H1 (cell line): Measurements from ENCODE around the gene TRIM40. TPM values are rescaled to one million over a fixed set of nuclear protein-coding genes. Genes with fewer than 3 reads are reported as not detected.

Experiments
- CTCF ChIA-PET: fragments of 300-600 bp; sonication (Branson Sonifier 250); formaldehyde crosslinking; loops from one replicate; lab custom pipeline; 2021; ENCODE audit not compliant: partially characterized antibody; lab: Charles Lee
- POLR2A ChIA-PET: fragments of 300-600 bp; sonication (Branson Sonifier 250); formaldehyde crosslinking; loops from one replicate; lab custom pipeline; 2021; ENCODE audit warnings: inconsistent platforms; ENCODE audit not compliant: partially characterized antibody; lab: Charles Lee
- DNase-seq, 2 experiments: peaks; one replicate each; pipeline versions ENCODE4 v3.0.0 to v3.0.0-alpha.2; 2010 to 2022; ENCODE audit warnings: low spot score in 2 of 2, low read depth in 1 of 2, mixed read lengths in 1 of 2
- FAIRE-seq: peaks from 2 replicates; lab custom pipeline; 2011; peaks lifted over from hg19 to GRCh38; lab: Jason Lieb, UNC
- H2AFZ ChIP-seq: 2 replicates; pipeline ENCODE4 v1.8.1; 2012; ENCODE audit warnings: low read length, inconsistent platforms
- H2AK5ac ChIP-seq: 2 replicates; pipeline ENCODE4 v1.6.1; 2013; ENCODE audit warnings: low read depth, low read length
- H2BK120ac ChIP-seq: replicated peaks from 2 replicates; pipeline ENCODE3; 2013; ENCODE audit warnings: low read depth, low read length, inconsistent platforms
- H2BK12ac ChIP-seq: 2 replicates; pipeline ENCODE4 v1.6.1; 2013; ENCODE audit warnings: low read depth, low read length
- H2BK15ac ChIP-seq: 2 replicates; pipeline ENCODE4 v1.6.1; 2013; ENCODE audit warnings: low read length
- H2BK20ac ChIP-seq: 2 replicates; pipeline ENCODE4 v1.6.1; 2013; ENCODE audit warnings: low read length
- H2BK5ac ChIP-seq: 2 replicates; pipeline ENCODE4 v1.6.1; 2013; ENCODE audit warnings: low read depth, low read length
- H3K14ac ChIP-seq: 2 replicates; pipeline ENCODE4 v1.6.1; 2013; ENCODE audit warnings: inconsistent platforms; ENCODE audit not compliant: insufficient read length
- H3K18ac ChIP-seq: 2 replicates; pipeline ENCODE4 v1.6.1; 2013; ENCODE audit warnings: low read length; ENCODE audit errors: extremely low read depth
- H3K23ac ChIP-seq: 2 replicates; pipeline ENCODE4 v1.6.1; 2013; ENCODE audit warnings: inconsistent platforms; ENCODE audit not compliant: insufficient read length
- H3K23me2 ChIP-seq: 2 replicates; pipeline ENCODE4 v1.6.1; 2013; ENCODE audit warnings: low read depth, low read length
- H3K27ac ChIP-seq: 2 replicates; pipeline ENCODE4 v1.6.1; 2011; ENCODE audit warnings: low read depth, low read length, inconsistent platforms
- H3K27me3 ChIP-seq, 4 experiments: replicated peaks in 1 of 4; 1 replicate in 1 of 4; 2 replicates in 3 of 4; pipeline versions ENCODE4 v1.6.1 to v1.8.1; 2011 to 2013; ENCODE audit warnings: low read length in 3 of 4, mild to moderate bottlenecking in 3 of 4, inconsistent platforms in 2 of 4, mixed read lengths in 2 of 4, moderate library complexity in 1 of 4; ENCODE audit not compliant: control insufficient read depth in 3 of 4, insufficient read depth in 3 of 4; ENCODE audit errors: extremely low read depth in 1 of 4
- H3K36me3 ChIP-seq, 4 experiments: 2 replicates each; pipeline versions ENCODE4 v1.6.1 to v1.8.1; 2011 to 2013; ENCODE audit warnings: mild to moderate bottlenecking in 4 of 4, low read length in 3 of 4, moderate library complexity in 2 of 4, control low read depth in 1 of 4, inconsistent platforms in 1 of 4; ENCODE audit not compliant: insufficient read depth in 4 of 4, control insufficient read depth in 2 of 4
- H3K4ac ChIP-seq: replicated peaks from 2 replicates; pipeline ENCODE3; 2013; ENCODE audit warnings: low read length, low read depth, mixed read lengths, inconsistent platforms; ENCODE audit not compliant: insufficient read length
- H3K4me1 ChIP-seq, 4 experiments: replicated peaks in 1 of 4; 1 replicate in 1 of 4; 2 replicates in 3 of 4; pipeline versions ENCODE4 v1.6.1 to v1.8.1; 2011 to 2013; ENCODE audit warnings: low read length in 3 of 4, inconsistent platforms in 2 of 4, mixed read lengths in 1 of 4; ENCODE audit not compliant: insufficient read depth in 4 of 4, control insufficient read depth in 3 of 4
- H3K4me2 ChIP-seq, 2 experiments: 2 replicates each; pipeline versions ENCODE4 v1.6.1 to v1.8.1; 2011 to 2013; ENCODE audit warnings: low read depth in 2 of 2, low read length in 2 of 2, control low read depth in 1 of 2, inconsistent platforms in 1 of 2, mild to moderate bottlenecking in 1 of 2; ENCODE audit not compliant: insufficient read depth in 1 of 2
- H3K4me3 ChIP-seq, 4 experiments: fragments of 200-600, 300-600 bp in 1 of 4; sonication (generic), shearing (Covaris generic), sonication (Bioruptor Twin) in 1 of 4; 2 replicates each; pipeline versions ENCODE4 v1.5.1 to v1.8.1; 2011 to 2016; ENCODE audit warnings: low read length in 4 of 4, low read depth in 3 of 4, control low read depth in 2 of 4, inconsistent platforms in 2 of 4, mild to moderate bottlenecking in 2 of 4, mixed read lengths in 1 of 4, moderate library complexity in 1 of 4; ENCODE audit not compliant: insufficient read depth in 2 of 4; ENCODE audit errors: extremely low read depth in 1 of 4
- H3K56ac ChIP-seq: replicated peaks from 2 replicates; pipeline ENCODE3; 2013; ENCODE audit warnings: low read depth, mild to moderate bottlenecking, mixed read lengths, low read length, inconsistent platforms; ENCODE audit not compliant: insufficient read length
- H3K79me1 ChIP-seq: 2 replicates; pipeline ENCODE4 v1.6.1; 2013; ENCODE audit warnings: low read depth, low read length, control low read depth
- H3K79me2 ChIP-seq, 2 experiments: 2 replicates each; pipeline versions ENCODE4 v1.6.1 to v1.8.1; 2012 to 2013; ENCODE audit warnings: low read length in 2 of 2, mild to moderate bottlenecking in 2 of 2, inconsistent platforms in 1 of 2; ENCODE audit not compliant: insufficient read depth in 2 of 2, control insufficient read depth in 1 of 2
- H3K9ac ChIP-seq, 4 experiments: replicated peaks in 1 of 4; 1 replicate in 1 of 4; 2 replicates in 3 of 4; pipeline versions ENCODE4 v1.6.1 to v1.8.1; 2011 to 2013; ENCODE audit warnings: low read depth in 3 of 4, low read length in 3 of 4, control low read depth in 2 of 4, mild to moderate bottlenecking in 2 of 4, moderate library complexity in 2 of 4, inconsistent platforms in 1 of 4; ENCODE audit errors: extremely low read depth in 1 of 4
- H3K9me3 ChIP-seq, 2 experiments: 2 replicates each; pipeline versions ENCODE4 v1.6.1 to v1.8.1; 2012 to 2013; ENCODE audit warnings: mild to moderate bottlenecking in 2 of 2, moderate library complexity in 2 of 2, control low read depth in 1 of 2, inconsistent platforms in 1 of 2, low read depth in 1 of 2, low read length in 1 of 2, mixed read lengths in 1 of 2; ENCODE audit not compliant: insufficient read depth in 2 of 2
- H4K20me1 ChIP-seq, 2 experiments: replicated peaks in 1 of 2; 2 replicates each; pipeline versions ENCODE3 to v1.8.1; 2011 to 2013; ENCODE audit warnings: inconsistent platforms in 2 of 2, low read length in 2 of 2, mild to moderate bottlenecking in 1 of 2; ENCODE audit not compliant: insufficient read depth in 2 of 2, control insufficient read depth in 1 of 2
- H4K5ac ChIP-seq: 2 replicates; pipeline ENCODE4 v1.6.1; 2013; ENCODE audit warnings: low read length, low read depth, mixed read lengths, inconsistent platforms; ENCODE audit not compliant: insufficient read length
- H4K8ac ChIP-seq: 2 replicates; pipeline ENCODE4 v1.8.0; 2013; ENCODE audit warnings: mild to moderate bottlenecking, moderate library complexity, low read length, inconsistent platforms; ENCODE audit not compliant: insufficient read depth; ENCODE audit errors: extremely low read depth
- H4K91ac ChIP-seq: replicated peaks from 2 replicates; pipeline ENCODE3; 2013; ENCODE audit warnings: low read length, mixed read lengths, inconsistent platforms; ENCODE audit not compliant: insufficient read length
- KDM4A ChIP-seq: IDR thresholded peaks from one replicate; pipeline ENCODE4 v1.7.1; 2012; ENCODE audit warnings: low read depth, mild to moderate bottlenecking, moderate library complexity, low read length, inconsistent platforms; ENCODE audit not compliant: severe bottlenecking
- WGBS, 2 experiments: shearing (Covaris generic) in 1 of 2; methylation state at CpG; one replicate each; pipeline versions ENCODE4 v1.1.6 to v1.1.7; 2013 to 2015; ENCODE audit warnings: low lambda C conversion rate in 2 of 2, mixed read lengths in 2 of 2, inconsistent platforms in 1 of 2, low coverage in 1 of 2, missing lambda C conversion rate in 1 of 2; ENCODE audit not compliant: insufficient replicate concordance in 2 of 2, insufficient coverage in 1 of 2, insufficient read length in 1 of 2; ENCODE audit errors: extremely low coverage in 1 of 2, missing lambda C conversion rate in 1 of 2; 5-methylcytosine and 5-hydroxymethylcytosine counted together
- polyA plus RNA-seq, 7 experiments: library from polyadenylated mRNA; depleted of rRNA in 3 of 7; stranded (reverse) in 5 of 7; unstranded in 2 of 7; fragments of >200 nt in 5 of 7; fragments of 200-250 nt in 2 of 7; gene quantifications; 1 replicate in 5 of 7; 2 replicates in 1 of 7; 4 replicates in 1 of 7; pipeline versions ENCODE4 v1.2.1 to v1.2.3, GENCODE V29; 2011 to 2013; ENCODE audit warnings: missing spikeins in 2 of 7, mixed read lengths in 2 of 7
- total RNA-seq: library from RNA; stranded (reverse); fragmentation: NEBNext Ultra II Directional; extraction: Animal tissue kit (Norgen Biotek cat#: 25700); gene quantifications from 2 replicates; pipeline ENCODE4 v1.2.1, GENCODE V29; 2021

The TRIM40 gene
- total and polyA plus RNA-seq, 2 of the 8 experiments (the other 6 are each of a cell fraction or from before 2014, with no cell fraction given): not detected

- Histone ChIP-seq H3K18ac (no peak overlapping the region), H3K23me2 (peaks cover 2% of the 10 kb centered on the region; the same call in 1 of the 2 replicates), H3K4me3 (no peak overlapping the region), H3K4me2 (no peak overlapping the region), H3K9me3 (no peaks in the 10 kb centered on the region), H4K20me1 (no peaks in the 10 kb centered on the region), H2BK15ac (no peak overlapping the region), H3K79me2 (no peaks in the 10 kb centered on the region), H3K14ac (no peak overlapping the region), H3K9ac (no peak overlapping the region), H3K56ac (no peak overlapping the region), H3K4ac (no peak overlapping the region), H2BK20ac (no peak overlapping the region), H3K27ac (no peak overlapping the region), H3K79me1 (no peaks in the 10 kb centered on the region), H3K4me1 (no peaks in the 10 kb centered on the region), H4K5ac (no peak overlapping the region), H3K23ac (no peak overlapping the region), H2BK120ac (no peak overlapping the region), H4K91ac (no peak overlapping the region), H2AFZ (no peak overlapping the region), H2AK5ac (no peak overlapping the region), H3K27me3 (peaks cover 0 to 2% (median 0%) of the 10 kb centered on the region in 4 experiments; a peak in 3 of 7 replicates), H2BK5ac (no peak overlapping the region), H3K36me3 (no peaks in the 10 kb centered on the region), H2BK12ac (no peak overlapping the region), H4K8ac (no peak overlapping the region)
- ChIA-PET CTCF (interaction anchor here (0.6 to 6.9 kb wide), 2 partner anchors 11 to 20 kb away, joined by 3 to 50 read pairs; no protein-coding TSS in a partner anchor), POLR2A (no interaction called here)
- FAIRE-seq (no peak), DNase-seq (no peak)
- WGBS, 2 experiments: 79% methylated on average over 3 of the region's 3 CpGs; no CpG with 5 or more reads in 1 of the 2 experiments
- TF ChIP-seq KDM4A: no peak
These were observed 15.6 kb downstream of the TRIM40 start for GRCh38 chr6:30151580-30151979.
